Osteoblast (primary cell): ENCODE measurements around the gene ART5. TPM values are rescaled to one million over a fixed set of nuclear protein-coding genes. Genes with fewer than 3 reads are reported as not detected.

ENCODE experiments used
- DNase-seq: peaks from one replicate; pipeline ENCODE4 v3.0.0; 2011; ENCODE audit warnings: low spot score, mixed read lengths; ENCODE audit not compliant: insufficient read length; ENCODE audit errors: missing footprints
- H2AFZ ChIP-seq: 2 replicates; pipeline ENCODE4 v1.6.0; 2011; ENCODE audit warnings: mild to moderate bottlenecking, low read length
- H3K27ac ChIP-seq: 2 replicates; pipeline ENCODE4 v1.5.1; 2011; ENCODE audit warnings: mild to moderate bottlenecking, low read depth, low read length, moderate library complexity
- H3K27me3 ChIP-seq: 2 replicates; pipeline ENCODE4 v1.6.0; 2012; ENCODE audit warnings: mild to moderate bottlenecking, control low read depth, inconsistent platforms, low read length, moderate library complexity; ENCODE audit not compliant: insufficient read depth
- H3K36me3 ChIP-seq: 2 replicates; pipeline ENCODE4 v1.5.1; 2011; ENCODE audit warnings: mild to moderate bottlenecking, low read length, control low read depth, moderate library complexity; ENCODE audit not compliant: insufficient read depth
- H3K4me1 ChIP-seq: 2 replicates; pipeline ENCODE4 v1.5.1; 2011; ENCODE audit warnings: mild to moderate bottlenecking, low read length, control low read depth, moderate library complexity; ENCODE audit not compliant: insufficient read depth
- H3K4me2 ChIP-seq: 2 replicates; pipeline ENCODE4 v1.6.0; 2011; ENCODE audit warnings: mild to moderate bottlenecking, low read length; ENCODE audit not compliant: insufficient read depth
- H3K4me3 ChIP-seq: fragments of 200-600 bp; sonication (generic); 3 replicates; pipeline ENCODE4 v1.5.1; 2012; ENCODE audit warnings: mild to moderate bottlenecking, low read length, inconsistent platforms; ENCODE audit not compliant: insufficient read depth
- H3K79me2 ChIP-seq: 2 replicates; pipeline ENCODE4 v1.6.0; 2012; ENCODE audit warnings: mild to moderate bottlenecking, low read length, control low read depth, inconsistent platforms; ENCODE audit not compliant: insufficient read depth
- H3K9me3 ChIP-seq: 2 replicates; pipeline ENCODE4 v1.5.1; 2011; ENCODE audit warnings: low read depth, low read length, control low read depth
- H4K20me1 ChIP-seq: 2 replicates; pipeline ENCODE4 v1.6.0; 2012; ENCODE audit warnings: mild to moderate bottlenecking, low read length, control low read depth; ENCODE audit not compliant: insufficient read depth
- total RNA-seq: library from RNA; depleted of rRNA; stranded (reverse); fragments of >200 nt; gene quantifications from 2 replicates; pipeline ENCODE4 v1.2.3, GENCODE V29; 2012
- TF ChIP-seq, protein P1 (sequence below): IDR thresholded peaks from 2 replicates; pipeline ENCODE4 v1.5.1; 2011; ENCODE audit warnings: mild to moderate bottlenecking, low read depth, low read length, moderate library complexity; ENCODE audit errors: extremely low read depth

Gene ART5
- total RNA-seq, 1 donor: 0.36 TPM

DNA sequence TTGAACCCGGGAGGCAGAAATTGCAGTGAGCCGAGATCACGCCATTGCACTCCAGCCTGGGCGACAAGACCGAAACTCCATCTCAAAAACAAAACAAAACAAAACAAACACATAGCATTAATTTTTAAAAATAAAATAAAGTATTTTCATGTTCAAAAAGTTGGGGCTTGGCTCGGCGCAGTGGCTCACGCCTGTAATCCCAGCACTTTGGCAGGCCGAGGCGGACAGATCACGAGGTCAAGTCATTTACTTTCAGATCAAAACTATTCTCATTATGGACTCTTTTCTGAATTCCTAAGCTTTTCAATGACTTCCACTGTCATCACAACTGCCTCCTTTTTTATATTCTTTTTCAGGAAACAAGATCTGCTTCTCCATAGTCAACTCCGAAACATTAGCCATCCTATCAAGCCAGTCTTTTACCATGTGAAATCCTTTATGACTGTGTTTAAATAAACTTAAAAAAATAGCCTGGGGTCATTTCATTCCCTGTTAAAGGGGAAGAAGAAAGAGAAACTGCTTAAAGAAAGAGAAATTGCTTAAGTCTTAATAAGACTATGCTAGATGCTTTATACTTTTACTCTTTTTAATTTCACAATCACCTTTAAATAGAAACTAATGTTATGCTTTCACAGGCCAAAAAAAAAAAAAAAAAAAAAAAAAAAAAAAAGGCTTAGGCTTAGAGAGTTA is 42.5 kb upstream of the ART5 start:
- Histone ChIP-seq H3K4me2 (no peak overlapping the region), H3K9me3 (no peaks in the 10 kb centered on the region), H4K20me1 (peaks cover 2% of the 10 kb centered on the region), H3K27me3 (no peaks in the 10 kb centered on the region), H3K27ac (no peak overlapping the region), H3K36me3 (peaks cover 82% of the 10 kb centered on the region), H3K79me2 (no peaks in the 10 kb centered on the region), H3K4me3 (no peak overlapping the region), H2AFZ (no peak overlapping the region), H3K4me1 (no peaks in the 10 kb centered on the region)
- TF ChIP-seq, protein P1, sequence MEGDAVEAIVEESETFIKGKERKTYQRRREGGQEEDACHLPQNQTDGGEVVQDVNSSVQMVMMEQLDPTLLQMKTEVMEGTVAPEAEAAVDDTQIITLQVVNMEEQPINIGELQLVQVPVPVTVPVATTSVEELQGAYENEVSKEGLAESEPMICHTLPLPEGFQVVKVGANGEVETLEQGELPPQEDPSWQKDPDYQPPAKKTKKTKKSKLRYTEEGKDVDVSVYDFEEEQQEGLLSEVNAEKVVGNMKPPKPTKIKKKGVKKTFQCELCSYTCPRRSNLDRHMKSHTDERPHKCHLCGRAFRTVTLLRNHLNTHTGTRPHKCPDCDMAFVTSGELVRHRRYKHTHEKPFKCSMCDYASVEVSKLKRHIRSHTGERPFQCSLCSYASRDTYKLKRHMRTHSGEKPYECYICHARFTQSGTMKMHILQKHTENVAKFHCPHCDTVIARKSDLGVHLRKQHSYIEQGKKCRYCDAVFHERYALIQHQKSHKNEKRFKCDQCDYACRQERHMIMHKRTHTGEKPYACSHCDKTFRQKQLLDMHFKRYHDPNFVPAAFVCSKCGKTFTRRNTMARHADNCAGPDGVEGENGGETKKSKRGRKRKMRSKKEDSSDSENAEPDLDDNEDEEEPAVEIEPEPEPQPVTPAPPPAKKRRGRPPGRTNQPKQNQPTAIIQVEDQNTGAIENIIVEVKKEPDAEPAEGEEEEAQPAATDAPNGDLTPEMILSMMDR: no peak
- DNase-seq: no peak

GRCh38 chr11:3683039-3683438 is 41.2 kb upstream of the ART5 start:
- no peak for DNase-seq
- peaks cover 2% of the 10 kb centered on the region for H4K20me1 ChIP-seq
- no peaks in the 10 kb centered on the region for H3K9me3 ChIP-seq
- TF ChIP-seq, protein P1: no peak
- no peak overlapping the region for H3K4me3 ChIP-seq
- H3K79me2 ChIP-seq: no peaks in the 10 kb centered on the region
- H2AFZ ChIP-seq: no peak overlapping the region
- H3K36me3 ChIP-seq: peaks cover 90% of the 10 kb centered on the region
- H3K4me1 ChIP-seq: no peaks in the 10 kb centered on the region
- no peak overlapping the region for H3K27ac ChIP-seq
- H3K27me3 ChIP-seq: no peaks in the 10 kb centered on the region
- H3K4me2 ChIP-seq: no peak overlapping the region

GRCh38 chr11:3679077-3679476 is 37.3 kb upstream of the ART5 start:
- TF ChIP-seq, protein P1: no peak
- no peak overlapping the region for H3K4me3 ChIP-seq
- H3K36me3 ChIP-seq: peaks cover 89% of the 10 kb centered on the region
- DNase-seq: no peak
- no peak overlapping the region for H3K4me2 ChIP-seq
- no peaks in the 10 kb centered on the region for H3K27me3 ChIP-seq
- H3K4me1 ChIP-seq: no peaks in the 10 kb centered on the region
- no peaks in the 10 kb centered on the region for H3K9me3 ChIP-seq
- H3K27ac ChIP-seq: no peak overlapping the region
- H3K79me2 ChIP-seq: no peaks in the 10 kb centered on the region
- no peaks in the 10 kb centered on the region for H4K20me1 ChIP-seq
- H2AFZ ChIP-seq: no peak overlapping the region

DNA sequence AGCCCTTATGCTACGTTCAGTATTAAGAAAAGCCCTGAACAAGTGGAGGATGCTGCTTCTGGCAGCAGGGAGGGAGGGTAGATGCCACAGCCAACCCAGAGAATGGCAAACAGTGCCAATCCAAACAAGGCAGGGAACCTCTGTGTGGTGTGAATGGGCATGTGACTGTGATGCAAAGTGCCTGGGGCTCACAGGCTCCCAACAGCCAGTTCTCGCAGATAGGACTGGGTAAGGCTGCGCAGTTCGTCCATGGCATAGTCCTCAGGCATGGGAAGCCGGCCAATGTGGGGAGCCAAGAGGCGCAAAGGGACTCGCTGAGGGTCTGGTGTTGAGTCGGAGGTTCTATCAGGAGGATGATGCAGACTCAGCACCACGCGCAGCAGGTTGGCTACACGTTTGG is 34.2 kb upstream of the ART5 start:
- H4K20me1 ChIP-seq: no peaks in the 10 kb centered on the region
- peaks cover 80% of the 10 kb centered on the region for H3K36me3 ChIP-seq
- peak; percentile 54 for DNase-seq
- TF ChIP-seq, protein P1: no peak
- no peaks in the 10 kb centered on the region for H3K27me3 ChIP-seq
- H3K4me1 ChIP-seq: no peaks in the 10 kb centered on the region
- H3K9me3 ChIP-seq: no peaks in the 10 kb centered on the region
- H3K4me3 ChIP-seq: no peak overlapping the region
- H3K4me2 ChIP-seq: no peak overlapping the region
- no peaks in the 10 kb centered on the region for H3K79me2 ChIP-seq
- H2AFZ ChIP-seq: no peak overlapping the region
- no peak overlapping the region for H3K27ac ChIP-seq
